ENCODE measurements around the gene SEMA4B.

Gene SEMA4B

DNA sequence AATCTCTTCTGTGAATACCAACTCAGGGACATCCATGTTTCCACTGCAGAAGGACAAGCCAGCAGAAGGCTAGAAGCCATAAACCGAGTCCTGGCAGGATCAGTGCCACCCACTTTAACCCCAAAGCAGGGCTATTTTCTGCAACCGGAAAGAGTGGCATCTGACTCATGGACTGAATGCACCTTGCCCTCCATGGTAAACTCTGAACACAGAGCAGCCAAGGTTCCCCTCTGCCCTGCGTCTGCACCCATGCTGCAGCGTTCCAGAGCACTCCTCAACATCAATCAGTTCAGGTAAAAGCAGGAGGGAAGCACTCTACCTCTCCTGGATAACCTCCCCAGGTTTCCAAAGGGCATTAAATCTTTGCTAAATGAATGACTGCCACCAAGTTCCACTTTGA lies 63.5 kb downstream of the SEMA4B start:
- DNase-seq (ENCODE audit: low spot score) = no peak
- Histone ChIP-seq H3K27ac (peak overlapping the region; percentile 91 to 92), H3K4me3 (peak overlapping the region; percentile 81)
- TF ChIP-seq, protein P1, sequence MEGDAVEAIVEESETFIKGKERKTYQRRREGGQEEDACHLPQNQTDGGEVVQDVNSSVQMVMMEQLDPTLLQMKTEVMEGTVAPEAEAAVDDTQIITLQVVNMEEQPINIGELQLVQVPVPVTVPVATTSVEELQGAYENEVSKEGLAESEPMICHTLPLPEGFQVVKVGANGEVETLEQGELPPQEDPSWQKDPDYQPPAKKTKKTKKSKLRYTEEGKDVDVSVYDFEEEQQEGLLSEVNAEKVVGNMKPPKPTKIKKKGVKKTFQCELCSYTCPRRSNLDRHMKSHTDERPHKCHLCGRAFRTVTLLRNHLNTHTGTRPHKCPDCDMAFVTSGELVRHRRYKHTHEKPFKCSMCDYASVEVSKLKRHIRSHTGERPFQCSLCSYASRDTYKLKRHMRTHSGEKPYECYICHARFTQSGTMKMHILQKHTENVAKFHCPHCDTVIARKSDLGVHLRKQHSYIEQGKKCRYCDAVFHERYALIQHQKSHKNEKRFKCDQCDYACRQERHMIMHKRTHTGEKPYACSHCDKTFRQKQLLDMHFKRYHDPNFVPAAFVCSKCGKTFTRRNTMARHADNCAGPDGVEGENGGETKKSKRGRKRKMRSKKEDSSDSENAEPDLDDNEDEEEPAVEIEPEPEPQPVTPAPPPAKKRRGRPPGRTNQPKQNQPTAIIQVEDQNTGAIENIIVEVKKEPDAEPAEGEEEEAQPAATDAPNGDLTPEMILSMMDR (IDR thresholded peaks at IDR 0.05) = no peak

- TF ChIP-seq, protein P1 (IDR thresholded peaks at IDR 0.05) = no peak
- peak; percentile 97 for DNase-seq (ENCODE audit: low spot score)
- H3K27ac ChIP-seq = peak within 1 kb of the TSS; percentile 91 to 92
- H3K4me3 ChIP-seq = peak within 1 kb of the TSS; percentile 81
These were observed 64.3 kb downstream of the SEMA4B start, which contains the start of gene NGRN for GRCh38 chr15:90265271-90266060. Gene NGRN, plus strand, starts transcription at chr15:90265672. Its CDS starts 41 bp downstream, at chr15:90265713.

DNA sequence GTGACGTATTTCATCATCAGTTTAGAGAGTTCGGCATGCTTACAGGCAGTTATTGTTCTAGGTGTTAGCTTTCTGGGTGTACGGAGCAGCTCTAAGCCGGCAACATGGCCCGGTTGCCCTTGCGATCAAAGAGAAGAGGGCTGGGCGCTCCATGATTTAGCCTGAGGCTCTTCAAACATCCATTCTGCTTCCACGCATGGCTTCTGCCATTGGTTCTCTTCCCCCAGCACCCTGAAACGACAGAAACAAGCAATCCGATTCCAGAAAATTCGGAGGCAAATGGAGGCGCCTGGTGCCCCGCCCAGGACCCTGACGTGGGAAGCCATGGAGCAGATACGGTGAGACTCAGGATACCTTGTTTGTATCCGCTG lies 64.9 kb downstream of the SEMA4B start:
- TF ChIP-seq, protein P1 (IDR thresholded peaks at IDR 0.05) = no peak

GRCh38 chr15:90266485-90266884 lies 65.4 kb downstream of the SEMA4B start:
- Histone ChIP-seq H3K4me3 (peak overlapping the region; percentile 81), H3K27ac (peak overlapping the region; percentile 91 to 92)
- no peak for DNase-seq (ENCODE audit: low spot score)
- TF ChIP-seq, protein P1 (IDR thresholded peaks at IDR 0.05) = no peak

More for the DNA sequence above, 64.9 kb downstream of the SEMA4B start:
- DNase-seq (ENCODE audit: low spot score) = no peak
- peak overlapping the region; percentile 91 to 92 for H3K27ac ChIP-seq
- peak overlapping the region; percentile 81 for H3K4me3 ChIP-seq

GRCh38 chr15:90268415-90268814 lies 67.3 kb downstream of the SEMA4B start:
- Histone ChIP-seq H3K4me3 (peak overlapping the region; percentile 81), H3K27ac (no peak overlapping the region)
- TF ChIP-seq, protein P1 (IDR thresholded peaks at IDR 0.05) = no peak
- DNase-seq (ENCODE audit: low spot score) = no peak

DNA sequence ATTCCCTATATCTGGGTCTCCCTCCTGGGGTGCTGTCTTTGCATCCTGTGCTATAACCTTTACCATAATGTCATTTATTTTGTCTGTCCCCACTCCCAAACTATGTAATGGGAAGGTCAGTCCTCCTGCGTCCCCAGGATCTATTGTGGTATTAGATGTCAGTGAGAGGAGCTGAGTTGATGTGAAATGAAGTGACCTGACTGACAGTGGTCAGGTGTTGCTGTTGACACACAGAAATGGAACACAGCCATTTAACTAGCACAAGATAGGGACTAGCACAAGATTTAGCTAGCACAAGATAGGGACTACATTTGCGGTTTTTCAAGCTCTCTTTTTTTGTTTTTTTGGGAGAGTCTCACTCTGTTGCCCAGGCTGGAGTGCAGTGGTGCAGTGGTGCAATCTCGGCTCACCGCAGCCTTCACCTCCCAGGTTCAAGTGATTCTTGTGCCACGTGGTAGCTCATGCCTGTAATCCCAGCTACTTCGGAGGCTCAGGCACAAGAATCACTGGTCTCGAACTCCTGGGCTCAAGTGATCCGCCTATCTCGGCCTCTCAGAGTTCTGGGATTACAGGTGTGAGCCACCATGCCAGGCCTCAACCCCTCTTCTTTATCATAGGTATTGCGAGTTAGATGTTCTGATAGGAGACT lies 69.5 kb downstream of the SEMA4B start:
- Histone ChIP-seq H3K4me3 (peak overlapping the region; percentile 5), H3K27ac (no peak overlapping the region)
- no peak for DNase-seq (ENCODE audit: low spot score)
- TF ChIP-seq, protein P1 (IDR thresholded peaks at IDR 0.05) = no peak
